Measurements from ENCODE around the gene SLC9A8.

- TF ChIP-seq MXI1 (conservative IDR thresholded peaks at IDR 0.05; ENCODE audit: poor library complexity, severe bottlenecking): no peak
- no peak for TF ChIP-seq CTCF (IDR thresholded peaks at IDR 0.05; ENCODE audit: poor library complexity, severe bottlenecking)
- no peak for TF ChIP-seq TAF1 (IDR thresholded peaks at IDR 0.05; ENCODE audit: low read depth)
- TF ChIP-seq EZH2 (IDR thresholded peaks at IDR 0.05; ENCODE audit: borderline replicate concordance, insufficient read depth, low read length, poor library complexity, severe bottlenecking): no peak
Observed at GRCh38 chr20:49850463-49851230, 38.0 kb downstream of the SLC9A8 start.

Data from neural cell (in vitro differentiated cells).